ENCODE data around the gene FBH1. TPM values are rescaled to one million over a fixed set of nuclear protein-coding genes. Genes with fewer than 3 reads are reported as not detected.

Gene FBH1
- total and polyA plus RNA-seq, 10 of the 15 experiments (the other 5 are each of a cell fraction or from before 2014, with no cell fraction given) = 6.1 to 67.6 (median 47.2) TPM

DNA sequence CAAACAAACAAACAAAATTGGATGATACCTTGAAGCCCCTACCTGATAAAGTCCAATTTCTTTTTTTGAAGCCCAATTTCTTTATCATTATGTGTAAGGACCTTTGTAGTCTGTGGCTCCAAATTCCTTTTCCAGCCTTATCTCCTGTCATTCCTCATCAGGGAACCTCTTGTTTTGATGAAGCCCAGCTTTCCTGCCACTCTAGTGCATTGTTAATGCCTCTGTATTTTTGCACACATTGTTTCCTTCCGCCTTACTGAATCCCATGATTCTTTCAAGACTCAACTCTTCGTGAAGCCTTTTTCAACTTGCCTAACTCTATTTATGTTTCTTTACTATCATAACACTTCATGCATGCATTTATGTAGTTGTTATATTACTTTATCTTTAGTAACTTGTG, 3.3 kb downstream of the FBH1 start (continued):
- TF ChIP-seq, protein P1, sequence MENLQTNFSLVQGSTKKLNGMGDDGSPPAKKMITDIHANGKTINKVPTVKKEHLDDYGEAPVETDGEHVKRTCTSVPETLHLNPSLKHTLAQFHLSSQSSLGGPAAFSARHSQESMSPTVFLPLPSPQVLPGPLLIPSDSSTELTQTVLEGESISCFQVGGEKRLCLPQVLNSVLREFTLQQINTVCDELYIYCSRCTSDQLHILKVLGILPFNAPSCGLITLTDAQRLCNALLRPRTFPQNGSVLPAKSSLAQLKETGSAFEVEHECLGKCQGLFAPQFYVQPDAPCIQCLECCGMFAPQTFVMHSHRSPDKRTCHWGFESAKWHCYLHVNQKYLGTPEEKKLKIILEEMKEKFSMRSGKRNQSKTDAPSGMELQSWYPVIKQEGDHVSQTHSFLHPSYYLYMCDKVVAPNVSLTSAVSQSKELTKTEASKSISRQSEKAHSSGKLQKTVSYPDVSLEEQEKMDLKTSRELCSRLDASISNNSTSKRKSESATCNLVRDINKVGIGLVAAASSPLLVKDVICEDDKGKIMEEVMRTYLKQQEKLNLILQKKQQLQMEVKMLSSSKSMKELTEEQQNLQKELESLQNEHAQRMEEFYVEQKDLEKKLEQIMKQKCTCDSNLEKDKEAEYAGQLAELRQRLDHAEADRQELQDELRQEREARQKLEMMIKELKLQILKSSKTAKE (IDR thresholded peaks at IDR 0.05; ENCODE audit: low read depth, poor library complexity, severe bottlenecking) = no peak
- TF ChIP-seq RAD21 (IDR thresholded peaks at IDR 0.05; ENCODE audit: insufficient read depth, low read depth, low read length) (no peak), SMAD5 (IDR thresholded peaks at IDR 0.05; ENCODE audit: low read depth) (no peak)
- TF ChIP-seq, protein P2, sequence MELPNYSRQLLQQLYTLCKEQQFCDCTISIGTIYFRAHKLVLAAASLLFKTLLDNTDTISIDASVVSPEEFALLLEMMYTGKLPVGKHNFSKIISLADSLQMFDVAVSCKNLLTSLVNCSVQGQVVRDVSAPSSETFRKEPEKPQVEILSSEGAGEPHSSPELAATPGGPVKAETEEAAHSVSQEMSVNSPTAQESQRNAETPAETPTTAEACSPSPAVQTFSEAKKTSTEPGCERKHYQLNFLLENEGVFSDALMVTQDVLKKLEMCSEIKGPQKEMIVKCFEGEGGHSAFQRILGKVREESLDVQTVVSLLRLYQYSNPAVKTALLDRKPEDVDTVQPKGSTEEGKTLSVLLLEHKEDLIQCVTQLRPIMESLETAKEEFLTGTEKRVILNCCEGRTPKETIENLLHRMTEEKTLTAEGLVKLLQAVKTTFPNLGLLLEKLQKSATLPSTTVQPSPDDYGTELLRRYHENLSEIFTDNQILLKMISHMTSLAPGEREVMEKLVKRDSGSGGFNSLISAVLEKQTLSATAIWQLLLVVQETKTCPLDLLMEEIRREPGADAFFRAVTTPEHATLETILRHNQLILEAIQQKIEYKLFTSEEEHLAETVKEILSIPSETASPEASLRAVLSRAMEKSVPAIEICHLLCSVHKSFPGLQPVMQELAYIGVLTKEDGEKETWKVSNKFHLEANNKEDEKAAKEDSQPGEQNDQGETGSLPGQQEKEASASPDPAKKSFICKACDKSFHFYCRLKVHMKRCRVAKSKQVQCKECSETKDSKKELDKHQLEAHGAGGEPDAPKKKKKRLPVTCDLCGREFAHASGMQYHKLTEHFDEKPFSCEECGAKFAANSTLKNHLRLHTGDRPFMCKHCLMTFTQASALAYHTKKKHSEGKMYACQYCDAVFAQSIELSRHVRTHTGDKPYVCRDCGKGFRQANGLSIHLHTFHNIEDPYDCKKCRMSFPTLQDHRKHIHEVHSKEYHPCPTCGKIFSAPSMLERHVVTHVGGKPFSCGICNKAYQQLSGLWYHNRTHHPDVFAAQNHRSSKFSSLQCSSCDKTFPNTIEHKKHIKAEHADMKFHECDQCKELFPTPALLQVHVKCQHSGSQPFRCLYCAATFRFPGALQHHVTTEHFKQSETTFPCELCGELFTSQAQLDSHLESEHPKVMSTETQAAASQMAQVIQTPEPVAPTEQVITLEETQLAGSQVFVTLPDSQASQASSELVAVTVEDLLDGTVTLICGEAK (IDR thresholded peaks at IDR 0.05; ENCODE audit: borderline replicate concordance) = no peak
- TF ChIP-seq, protein P3, sequence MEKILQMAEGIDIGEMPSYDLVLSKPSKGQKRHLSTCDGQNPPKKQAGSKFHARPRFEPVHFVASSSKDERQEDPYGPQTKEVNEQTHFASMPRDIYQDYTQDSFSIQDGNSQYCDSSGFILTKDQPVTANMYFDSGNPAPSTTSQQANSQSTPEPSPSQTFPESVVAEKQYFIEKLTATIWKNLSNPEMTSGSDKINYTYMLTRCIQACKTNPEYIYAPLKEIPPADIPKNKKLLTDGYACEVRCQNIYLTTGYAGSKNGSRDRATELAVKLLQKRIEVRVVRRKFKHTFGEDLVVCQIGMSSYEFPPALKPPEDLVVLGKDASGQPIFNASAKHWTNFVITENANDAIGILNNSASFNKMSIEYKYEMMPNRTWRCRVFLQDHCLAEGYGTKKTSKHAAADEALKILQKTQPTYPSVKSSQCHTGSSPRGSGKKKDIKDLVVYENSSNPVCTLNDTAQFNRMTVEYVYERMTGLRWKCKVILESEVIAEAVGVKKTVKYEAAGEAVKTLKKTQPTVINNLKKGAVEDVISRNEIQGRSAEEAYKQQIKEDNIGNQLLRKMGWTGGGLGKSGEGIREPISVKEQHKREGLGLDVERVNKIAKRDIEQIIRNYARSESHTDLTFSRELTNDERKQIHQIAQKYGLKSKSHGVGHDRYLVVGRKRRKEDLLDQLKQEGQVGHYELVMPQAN (conservative IDR thresholded peaks at IDR 0.05) = no peak
- TF ChIP-seq, protein P4, sequence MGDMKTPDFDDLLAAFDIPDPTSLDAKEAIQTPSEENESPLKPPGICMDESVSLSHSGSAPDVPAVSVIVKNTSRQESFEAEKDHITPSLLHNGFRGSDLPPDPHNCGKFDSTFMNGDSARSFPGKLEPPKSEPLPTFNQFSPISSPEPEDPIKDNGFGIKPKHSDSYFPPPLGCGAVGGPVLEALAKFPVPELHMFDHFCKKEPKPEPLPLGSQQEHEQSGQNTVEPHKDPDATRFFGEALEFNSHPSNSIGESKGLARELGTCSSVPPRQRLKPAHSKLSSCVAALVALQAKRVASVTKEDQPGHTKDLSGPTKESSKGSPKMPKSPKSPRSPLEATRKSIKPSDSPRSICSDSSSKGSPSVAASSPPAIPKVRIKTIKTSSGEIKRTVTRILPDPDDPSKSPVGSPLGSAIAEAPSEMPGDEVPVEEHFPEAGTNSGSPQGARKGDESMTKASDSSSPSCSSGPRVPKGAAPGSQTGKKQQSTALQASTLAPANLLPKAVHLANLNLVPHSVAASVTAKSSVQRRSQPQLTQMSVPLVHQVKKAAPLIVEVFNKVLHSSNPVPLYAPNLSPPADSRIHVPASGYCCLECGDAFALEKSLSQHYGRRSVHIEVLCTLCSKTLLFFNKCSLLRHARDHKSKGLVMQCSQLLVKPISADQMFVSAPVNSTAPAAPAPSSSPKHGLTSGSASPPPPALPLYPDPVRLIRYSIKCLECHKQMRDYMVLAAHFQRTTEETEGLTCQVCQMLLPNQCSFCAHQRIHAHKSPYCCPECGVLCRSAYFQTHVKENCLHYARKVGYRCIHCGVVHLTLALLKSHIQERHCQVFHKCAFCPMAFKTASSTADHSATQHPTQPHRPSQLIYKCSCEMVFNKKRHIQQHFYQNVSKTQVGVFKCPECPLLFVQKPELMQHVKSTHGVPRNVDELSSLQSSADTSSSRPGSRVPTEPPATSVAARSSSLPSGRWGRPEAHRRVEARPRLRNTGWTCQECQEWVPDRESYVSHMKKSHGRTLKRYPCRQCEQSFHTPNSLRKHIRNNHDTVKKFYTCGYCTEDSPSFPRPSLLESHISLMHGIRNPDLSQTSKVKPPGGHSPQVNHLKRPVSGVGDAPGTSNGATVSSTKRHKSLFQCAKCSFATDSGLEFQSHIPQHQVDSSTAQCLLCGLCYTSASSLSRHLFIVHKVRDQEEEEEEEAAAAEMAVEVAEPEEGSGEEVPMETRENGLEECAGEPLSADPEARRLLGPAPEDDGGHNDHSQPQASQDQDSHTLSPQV (IDR thresholded peaks at IDR 0.05) = no peak

Measured in GM12878 (cell line).